GM11168 (cell line): ENCODE data around the gene CALM3.
"Not testable (repeated sequence)": the region's sequence is repeated elsewhere in the genome, so short reads cannot be mapped to it uniquely, and the experiment has no call there.

Experiments
- in situ Hi-C: fragments of 300-500 bp; cut with MboI; formaldehyde crosslinking; loops from one replicate; pipeline ENCODE4 v1.12.0; 2022; ENCODE audit warnings: low sequenced_read_pairs; ENCODE audit not compliant: unreplicated experiment

The CALM3 gene

DNA sequence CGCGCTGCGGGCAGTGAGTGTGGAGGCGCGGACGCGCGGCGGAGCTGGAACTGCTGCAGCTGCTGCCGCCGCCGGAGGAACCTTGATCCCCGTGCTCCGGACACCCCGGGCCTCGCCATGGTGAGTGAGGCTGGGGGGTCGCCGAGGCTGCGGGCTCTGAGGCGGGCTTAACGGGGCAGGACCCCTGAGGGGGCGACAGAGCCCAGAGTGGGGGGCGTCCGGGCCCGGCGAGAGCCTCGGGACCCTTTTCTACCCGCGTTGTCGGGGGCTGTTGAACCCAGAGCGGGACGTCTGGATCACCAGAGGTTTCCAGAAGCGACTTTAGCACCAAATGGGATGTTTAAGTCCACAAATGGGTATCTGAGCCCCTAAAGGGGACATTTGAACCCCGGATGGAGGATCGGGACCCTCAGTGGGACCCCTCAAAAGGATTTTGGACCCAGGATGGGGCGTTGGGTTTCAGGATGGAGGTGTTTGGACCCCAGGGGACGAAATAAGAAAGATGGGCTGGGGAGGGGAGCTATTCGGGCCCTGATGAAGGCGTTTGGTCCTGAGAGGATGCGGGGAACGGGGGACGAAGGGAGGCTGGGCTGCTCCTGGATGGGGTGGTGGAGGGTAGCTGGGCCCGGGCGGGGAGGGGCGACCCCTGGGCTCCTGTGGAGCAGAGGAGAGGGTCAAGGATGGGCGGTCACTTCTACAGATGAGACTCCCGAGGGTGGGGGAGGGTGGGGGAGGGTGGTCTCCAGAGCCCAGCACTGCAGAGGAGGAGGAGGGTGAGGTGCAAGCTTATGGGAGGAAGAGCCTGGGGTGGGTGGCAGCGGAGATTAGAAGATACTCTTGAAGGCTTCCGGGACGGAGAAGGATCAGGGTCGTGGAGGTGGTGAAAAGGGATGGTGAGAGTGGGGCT is at the start of gene CALM3:
Gene CALM3 (plus strand): TSS at position 13 of the 907 bp plus-strand sequence. CDS start 105 bp downstream, at position 118.
- in situ Hi-C loops: no loop called here

DNA sequence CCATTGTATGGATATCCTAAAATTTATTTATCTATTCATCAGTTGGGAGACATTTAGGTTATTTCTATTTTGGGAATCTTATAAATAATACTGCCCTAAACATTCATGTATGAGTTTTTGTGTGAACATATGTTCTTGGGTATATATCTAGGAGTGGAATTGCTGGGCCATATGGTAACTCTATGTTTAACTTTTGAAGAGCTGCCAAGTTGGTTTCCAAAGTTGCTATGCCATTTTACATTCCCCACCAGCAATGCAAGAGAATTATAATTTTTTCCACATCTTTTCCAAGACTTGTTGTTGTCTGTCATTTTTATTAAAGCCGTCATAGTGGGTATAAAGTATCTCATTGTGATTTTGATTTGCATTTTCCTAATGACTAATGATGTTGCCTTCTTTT is 48.2 kb upstream of the CALM3 start:
- in situ Hi-C loops: no loop called here

DNA sequence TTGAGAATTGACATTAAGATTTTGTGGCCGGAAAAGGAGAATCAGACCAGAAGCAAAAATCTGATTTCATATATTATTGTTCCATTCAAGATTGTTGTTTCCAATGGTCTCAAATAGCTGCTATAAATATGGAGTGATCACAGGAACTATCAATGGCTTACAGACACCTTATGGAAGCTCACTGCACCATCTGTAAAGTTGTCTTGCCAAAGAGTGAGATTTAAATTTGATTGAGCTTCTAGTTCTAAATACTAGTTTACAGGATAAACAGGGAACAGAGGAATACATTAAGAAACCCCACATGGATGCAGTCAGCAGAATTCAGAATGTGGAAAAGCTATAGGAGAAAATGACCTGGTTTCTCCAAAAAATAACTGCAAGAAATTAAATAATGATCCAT is 47.0 kb upstream of the CALM3 start:
- in situ Hi-C loops: no loop called here

DNA sequence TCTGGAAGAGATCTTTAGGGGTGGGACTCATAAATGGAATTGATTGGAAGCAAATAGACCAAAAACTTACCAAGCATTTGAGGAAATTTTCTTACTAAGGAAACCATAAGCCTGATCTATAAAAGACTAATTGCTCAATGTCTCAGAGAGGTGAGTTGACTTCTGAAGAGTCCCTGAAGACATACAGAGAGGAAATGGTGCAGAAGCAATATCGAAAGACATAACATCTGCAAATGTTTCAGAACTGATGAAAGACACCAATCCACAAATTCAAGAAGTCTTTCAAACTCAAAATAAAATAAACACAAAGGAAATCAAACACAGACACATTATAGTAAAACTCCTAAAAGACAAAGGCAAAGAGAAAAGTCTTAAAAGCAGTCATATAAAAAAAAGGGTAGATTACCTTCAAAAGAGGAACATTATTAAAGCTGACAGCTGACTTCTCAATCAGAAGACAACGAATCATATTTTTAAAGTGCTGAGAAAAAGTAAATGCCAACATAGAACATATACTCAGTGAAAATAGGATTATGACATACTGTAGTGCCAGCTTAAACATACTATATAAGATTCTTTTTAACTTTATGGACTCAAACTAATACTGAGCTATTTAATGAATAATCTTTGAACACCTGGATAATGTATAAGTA is 45.4 kb upstream of the CALM3 start:
- in situ Hi-C loops: no loop called here

DNA sequence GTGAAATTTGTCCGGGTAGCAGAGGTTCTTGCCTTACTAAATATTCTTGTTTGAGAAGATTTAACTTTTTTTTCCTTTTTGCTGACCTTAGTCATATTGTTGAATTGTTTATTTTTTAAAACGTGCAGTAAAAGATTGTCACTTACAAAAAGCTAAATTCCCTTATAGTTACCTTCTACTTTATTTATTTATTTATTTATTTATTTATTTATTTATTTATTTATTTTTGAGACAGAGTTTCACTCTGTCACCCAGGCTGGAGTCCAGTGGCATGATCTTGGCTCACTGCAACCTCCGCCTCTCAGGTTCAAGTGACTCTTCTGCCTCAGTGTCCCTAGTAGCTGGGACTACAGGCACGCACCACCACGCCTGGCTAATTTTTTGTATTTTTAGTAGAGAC is 44.7 kb upstream of the CALM3 start:
- in situ Hi-C loops: not testable (repeated sequence)

DNA sequence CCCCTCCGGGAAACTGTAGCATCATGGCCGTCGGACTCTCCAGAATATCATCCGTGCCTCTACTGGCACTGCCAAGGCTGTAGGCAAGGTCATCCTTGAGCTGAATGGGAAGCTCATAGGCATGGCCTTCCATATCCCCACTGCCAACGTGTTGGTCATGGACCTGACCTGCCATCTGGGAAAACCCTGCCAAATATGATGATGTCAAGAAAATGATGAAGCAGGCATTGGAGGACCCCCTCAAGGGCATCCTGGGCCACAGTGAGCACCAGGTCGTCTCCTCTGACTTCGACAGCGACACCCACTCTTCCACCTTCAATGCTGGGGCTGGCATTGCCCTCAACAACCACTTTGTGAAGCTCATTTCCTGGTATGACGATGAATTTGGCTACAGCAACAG is 41.9 kb upstream of the CALM3 start:
- in situ Hi-C loops: no loop called here

DNA sequence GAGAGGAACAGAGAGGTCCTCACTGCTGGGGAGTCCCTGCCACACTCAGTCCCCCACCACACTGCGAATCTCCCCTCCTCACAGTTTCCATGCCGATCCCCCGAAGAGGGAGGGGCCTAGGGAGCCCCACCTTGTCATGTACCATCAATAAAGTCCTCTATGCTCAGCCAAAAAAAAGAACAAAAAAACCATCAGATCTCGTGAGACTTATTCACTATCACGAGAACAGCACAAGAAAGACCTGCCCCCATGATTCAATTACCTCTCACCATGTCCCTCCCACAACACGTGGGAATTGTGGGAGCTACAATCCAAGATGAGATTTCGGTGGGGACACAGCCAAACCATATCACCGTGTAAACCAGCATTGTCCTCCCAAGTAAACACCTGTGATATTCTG is 41.5 kb upstream of the CALM3 start:
- in situ Hi-C loops: not testable (repeated sequence)

DNA sequence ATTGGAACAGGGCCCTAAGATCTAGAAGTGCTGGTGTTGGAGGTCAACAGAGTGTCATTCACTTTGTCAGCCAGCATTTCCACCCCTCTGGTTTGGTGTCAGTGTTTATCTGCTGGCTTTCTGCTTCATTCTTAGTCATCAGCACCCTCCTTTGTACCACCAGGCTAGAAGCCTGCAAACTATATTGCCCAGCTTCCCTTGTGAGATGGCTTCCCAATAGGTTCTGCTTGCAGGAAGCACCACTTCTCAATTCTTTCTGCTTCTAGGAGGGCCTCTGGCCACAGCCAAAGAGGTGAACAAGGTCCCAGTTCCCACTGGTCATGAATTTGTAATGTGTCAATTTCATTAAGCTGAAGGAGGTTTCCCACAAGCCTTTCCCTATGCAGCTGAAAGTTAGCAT is 36.4 kb upstream of the CALM3 start:
- in situ Hi-C loops: no loop called here

DNA sequence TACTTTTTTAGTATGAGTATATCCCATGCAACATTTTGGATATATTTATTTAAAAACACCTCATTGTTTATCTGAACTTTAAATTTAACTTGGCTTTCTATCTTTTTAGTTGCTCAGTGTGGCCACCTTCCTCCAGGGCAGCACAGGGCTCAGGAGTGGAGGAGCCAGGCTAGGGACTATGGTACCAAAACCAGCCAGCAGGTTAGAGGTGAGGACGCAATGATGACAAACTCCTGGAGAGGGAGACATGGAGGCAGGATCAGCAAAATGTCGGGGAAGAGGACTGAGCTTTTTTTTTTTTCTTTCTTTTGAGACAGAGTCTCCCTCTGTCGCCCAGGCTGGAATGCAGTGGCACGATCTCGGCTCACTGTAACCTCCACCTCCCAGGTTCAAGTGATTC is 29.6 kb upstream of the CALM3 start:
- in situ Hi-C loops: no loop called here

DNA sequence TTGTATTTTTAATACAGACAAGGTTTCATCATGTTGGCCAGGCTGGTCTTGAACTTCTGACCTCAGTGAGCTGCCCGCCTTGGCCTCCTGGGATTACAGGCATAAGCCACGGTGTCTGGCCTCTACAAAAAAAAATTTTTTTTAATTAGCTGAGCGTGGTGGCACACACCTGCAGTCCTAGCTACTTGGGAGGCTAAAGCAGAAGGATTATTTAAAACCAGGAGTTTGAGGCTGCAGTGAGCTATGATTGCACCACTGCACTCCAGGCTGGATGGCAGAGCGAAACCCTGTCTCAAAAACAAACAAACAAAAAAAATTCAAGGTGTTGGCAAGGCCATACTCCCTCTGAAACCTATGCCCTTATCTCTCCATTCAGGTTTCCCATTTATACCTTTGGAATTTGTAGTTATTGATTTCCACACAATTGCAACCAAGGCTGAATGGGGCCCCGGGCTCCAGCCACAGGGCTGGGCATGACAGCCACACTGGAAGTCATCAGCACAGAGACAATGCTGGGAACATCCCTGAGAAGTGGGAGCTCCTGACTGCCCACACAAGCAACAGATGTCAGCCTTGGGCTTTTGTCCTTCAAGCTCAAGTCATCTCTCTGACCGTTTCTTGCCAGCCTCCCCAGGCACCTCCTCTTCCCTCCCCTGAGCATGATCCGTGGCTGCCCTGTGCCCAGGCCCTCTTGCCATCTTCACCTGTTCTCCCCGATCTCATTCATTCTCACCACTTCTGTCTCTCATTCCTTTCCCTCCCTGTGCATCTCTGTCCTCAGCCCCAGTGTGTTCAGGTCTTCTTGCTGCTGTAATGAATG is 27.2 kb upstream of the CALM3 start:
- in situ Hi-C loops: no loop called here

DNA sequence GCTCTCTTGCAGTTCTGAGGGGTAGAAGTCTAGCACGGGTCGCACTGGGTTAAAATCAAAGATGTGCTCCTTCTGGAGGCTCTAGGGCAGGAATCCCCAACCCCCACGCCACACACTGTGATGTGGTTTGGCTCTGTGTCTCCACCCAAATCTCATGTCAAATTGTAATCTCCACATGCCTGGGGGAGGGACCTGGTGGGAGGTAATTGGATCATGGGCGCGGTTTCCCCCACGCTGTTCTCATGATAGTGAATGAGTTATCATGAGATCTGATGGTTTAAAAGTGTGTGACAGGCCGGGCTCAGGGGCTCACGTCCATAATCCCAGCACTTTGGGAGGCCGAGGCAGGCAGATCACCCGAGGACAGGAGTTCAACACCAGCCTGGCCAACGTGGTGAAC is 26.6 kb upstream of the CALM3 start:
- in situ Hi-C loops: no loop called here

DNA sequence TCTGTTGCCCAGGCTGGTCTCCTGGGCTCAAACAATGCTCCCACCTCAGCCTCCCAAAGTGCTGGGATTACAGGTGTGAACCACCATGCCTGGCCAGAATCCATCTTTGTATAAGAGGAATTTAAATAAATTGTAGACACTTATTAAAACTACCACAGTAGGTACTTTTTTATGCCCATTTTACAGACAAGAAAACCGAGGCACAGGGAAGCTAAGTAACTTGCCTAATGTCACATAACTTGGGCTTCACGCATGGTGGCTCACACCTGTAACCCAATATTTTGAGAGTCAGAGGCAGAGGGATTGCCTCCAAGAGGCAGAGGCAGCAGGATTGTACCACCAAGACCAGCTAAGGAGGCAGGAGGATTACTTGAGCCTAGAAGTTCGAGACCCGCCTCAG is 22.7 kb upstream of the CALM3 start:
- in situ Hi-C loops: no loop called here

DNA sequence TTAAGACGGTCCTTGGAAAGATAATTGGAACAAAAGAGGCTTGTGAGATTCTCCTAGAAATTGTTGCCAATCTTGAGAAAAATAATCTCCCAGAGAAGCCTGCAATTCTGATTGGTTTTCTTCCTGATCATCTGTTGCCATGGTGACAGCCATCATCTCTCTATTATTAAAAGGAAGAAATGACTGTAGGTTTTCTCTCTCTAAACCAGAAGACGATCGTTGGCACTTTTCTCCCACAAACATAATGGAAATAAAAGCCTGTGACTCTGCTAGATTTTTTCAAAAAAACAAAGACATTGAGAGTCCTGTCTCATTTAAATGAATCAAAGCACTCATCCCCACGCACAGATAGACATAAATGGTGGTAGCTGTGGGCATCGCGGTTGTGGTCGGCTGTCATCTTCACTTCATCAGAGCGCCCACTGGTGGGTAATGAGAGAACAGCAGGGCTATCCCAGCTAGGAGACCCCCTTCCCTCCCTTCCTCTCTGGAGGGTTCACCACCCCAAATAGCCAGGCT is 21.7 kb upstream of the CALM3 start:
- in situ Hi-C loops: no loop called here

DNA sequence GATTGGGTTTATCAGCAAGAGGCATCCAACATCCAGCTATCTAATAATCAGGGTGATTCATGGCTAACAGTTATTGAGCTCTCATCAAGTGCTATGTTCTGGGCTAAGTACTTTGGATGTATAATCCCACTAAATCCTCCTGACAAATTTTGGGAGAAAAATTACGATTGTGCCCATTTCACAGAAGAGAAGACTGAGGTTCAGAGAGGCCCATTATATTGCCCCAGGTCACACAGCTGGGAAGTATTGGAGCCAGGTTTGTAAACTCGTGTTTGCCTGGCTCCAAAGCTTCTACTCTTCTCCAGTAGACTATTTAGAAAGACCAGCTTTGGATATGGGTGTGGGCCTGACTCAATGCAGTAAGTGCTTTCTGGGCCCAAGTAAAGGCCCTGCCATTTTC is 20.9 kb upstream of the CALM3 start:
- in situ Hi-C loops: no loop called here

DNA sequence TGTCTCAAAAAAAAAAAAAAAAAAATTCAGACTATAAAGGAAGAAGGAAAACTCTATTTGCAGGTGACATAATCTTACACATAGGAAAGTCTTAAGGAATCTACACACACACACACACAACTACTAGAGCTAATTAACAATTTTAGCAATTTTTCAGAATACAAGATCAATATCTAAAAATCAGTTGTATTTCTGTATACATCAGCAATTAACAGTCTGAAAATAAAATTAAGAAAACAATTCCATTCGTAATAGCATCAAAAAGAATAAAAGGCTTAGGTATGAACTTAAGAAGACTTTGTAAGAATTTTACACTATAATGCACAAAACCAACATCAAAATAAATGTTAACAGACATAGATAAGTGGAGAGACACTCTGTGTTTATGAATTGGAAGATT is 15.6 kb upstream of the CALM3 start:
- in situ Hi-C loops: no loop called here

DNA sequence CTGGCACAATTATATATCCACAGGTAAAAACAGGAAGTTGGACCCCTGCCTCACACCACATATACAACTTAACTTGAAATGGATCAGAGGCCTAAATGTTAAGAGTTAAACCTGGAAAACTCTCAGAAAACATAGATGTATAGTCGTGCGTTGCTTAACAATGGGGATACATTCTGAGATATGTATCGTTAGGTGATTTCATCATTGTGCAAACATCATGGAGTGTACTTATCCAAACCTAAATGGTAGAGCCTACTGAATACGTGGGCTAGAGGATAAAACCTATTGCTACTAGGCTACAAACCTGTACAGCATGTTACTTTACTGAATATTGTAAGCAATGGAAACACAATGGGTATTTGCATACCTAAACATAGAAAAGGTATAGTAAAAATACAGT is 14.8 kb upstream of the CALM3 start:
- in situ Hi-C loops: no loop called here

DNA sequence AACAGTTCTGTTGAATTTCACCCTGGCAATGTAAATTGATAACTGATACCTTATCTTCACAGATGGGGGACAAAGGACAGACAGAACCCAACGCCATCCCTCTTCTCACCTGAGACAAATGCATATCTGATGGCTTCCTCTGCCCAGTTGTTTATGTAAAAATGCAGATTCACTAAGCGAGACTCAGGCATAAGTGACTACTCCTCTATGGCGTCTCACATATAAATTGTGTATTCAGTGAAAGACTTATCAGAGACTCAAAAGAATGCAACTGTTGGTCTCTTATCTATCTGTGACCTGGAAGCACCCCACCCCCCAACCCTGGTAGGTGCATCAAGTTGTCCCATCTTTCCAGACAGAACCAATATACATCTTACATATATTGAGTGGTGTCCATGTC is 13.3 kb upstream of the CALM3 start:
- in situ Hi-C loops: no loop called here

DNA sequence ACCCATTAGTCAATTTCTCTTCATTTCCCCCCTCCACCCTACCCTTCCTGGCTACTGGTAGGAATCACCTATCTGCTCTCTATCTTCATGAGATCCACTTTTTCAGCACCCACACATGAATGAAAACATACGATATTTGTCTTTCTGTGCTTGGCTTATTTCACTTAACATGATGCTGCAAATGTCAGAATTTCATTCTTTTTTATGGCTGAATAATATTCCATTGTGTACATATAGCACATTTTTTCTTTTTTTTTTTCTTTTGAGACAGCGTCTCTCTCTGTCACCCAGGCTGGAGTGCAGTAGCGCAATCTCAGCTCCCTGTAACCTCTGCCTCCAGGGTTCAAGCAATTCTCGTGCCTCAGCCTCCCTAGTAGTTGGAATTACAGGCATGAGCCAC is 9.9 kb upstream of the CALM3 start:
- in situ Hi-C loops: no loop called here

DNA sequence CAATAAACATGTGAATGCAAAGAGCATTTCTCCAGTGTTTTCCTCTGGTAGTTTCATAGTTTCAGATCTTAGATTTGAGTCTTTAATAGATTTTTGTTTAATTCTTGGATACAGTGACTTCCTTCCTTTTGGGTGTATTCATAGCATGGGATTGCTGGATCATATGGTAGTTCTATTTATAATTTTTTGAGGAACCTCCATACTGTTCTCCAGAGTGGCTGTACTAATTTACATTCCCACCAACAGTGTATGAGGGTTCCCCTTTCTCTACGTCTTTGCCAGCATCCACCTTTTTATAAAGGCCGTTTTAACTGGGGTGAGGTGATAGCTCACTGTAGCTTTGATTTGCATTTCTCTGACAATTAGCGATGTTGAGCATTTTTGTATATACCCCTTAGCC is 9.3 kb upstream of the CALM3 start:
- in situ Hi-C loops: no loop called here

DNA sequence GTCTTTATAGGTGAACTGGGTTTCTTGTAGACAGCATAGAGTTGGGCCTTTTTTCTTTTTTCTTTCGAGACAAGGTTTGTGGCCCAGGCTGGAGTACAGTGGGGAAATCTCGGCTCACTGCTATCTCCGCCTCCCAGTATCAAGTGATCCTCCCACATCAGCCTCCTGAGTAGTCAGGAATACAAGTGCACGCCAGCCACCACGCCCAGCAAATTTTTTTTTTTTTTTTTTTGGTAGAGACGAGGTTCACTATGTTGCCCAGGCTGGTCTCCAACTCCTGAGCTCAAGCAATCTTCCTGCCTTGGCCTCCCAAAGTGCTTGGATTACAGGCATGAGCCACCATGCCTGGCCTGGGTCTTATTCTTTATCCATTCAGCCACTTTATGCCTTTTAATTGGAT is 5.1 kb upstream of the CALM3 start:
- in situ Hi-C loops: no loop called here
